Activated CD4-positive, alpha-beta T cell treated with anti-CD3 and anti-CD28 coated beads, Interleukin-2, amount 50 U/mL, for 48 hours (primary cell): ENCODE measurements around the gene COL11A2.

Experiments
- DNase-seq, 2 experiments: peaks; one replicate each; pipeline ENCODE4 v3.0.0-alpha.2; 2020

COL11A2 gene

DNA sequence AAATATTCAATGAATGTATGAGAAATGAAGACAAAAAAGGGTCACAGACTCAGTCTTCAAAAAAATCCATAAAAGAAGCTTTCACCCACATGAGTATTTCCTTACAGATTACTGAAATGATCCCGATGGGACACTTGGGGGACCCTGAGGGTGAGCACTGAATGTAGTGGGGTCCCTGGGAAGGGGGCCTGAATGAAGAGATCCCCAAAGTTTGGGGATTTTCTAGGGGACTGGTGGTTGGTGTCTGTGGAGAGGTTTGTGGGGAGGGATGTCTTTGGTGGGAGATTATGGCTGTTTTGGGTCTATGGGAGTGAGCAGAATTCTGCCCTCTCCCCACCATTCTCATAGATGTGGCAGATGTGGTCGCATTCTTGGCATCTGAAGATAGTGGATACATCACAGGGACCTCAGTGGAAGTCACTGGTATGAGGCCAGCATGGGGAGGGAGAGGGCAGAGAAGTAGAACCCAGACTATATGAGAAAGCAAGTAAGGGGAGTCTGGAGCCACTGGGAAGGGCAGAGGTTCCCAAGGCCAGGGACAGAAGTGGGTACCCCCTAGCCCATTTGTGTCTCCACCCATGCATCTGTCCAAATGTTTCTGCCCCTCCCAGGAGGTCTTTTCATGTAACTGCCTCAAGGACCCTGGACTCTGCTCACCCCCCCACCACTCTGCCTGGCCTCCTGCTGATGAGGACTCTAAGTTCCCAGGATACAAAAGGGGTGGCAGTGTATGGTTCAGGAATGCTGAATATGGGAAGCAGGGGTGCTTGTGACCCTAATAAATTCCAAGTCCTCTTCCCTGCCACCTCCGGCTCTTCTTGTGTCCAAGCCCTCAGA lies 14.0 kb upstream of the COL11A2 start:
- peak in 1 of 2 experiments; percentile 39 for DNase-seq

DNA sequence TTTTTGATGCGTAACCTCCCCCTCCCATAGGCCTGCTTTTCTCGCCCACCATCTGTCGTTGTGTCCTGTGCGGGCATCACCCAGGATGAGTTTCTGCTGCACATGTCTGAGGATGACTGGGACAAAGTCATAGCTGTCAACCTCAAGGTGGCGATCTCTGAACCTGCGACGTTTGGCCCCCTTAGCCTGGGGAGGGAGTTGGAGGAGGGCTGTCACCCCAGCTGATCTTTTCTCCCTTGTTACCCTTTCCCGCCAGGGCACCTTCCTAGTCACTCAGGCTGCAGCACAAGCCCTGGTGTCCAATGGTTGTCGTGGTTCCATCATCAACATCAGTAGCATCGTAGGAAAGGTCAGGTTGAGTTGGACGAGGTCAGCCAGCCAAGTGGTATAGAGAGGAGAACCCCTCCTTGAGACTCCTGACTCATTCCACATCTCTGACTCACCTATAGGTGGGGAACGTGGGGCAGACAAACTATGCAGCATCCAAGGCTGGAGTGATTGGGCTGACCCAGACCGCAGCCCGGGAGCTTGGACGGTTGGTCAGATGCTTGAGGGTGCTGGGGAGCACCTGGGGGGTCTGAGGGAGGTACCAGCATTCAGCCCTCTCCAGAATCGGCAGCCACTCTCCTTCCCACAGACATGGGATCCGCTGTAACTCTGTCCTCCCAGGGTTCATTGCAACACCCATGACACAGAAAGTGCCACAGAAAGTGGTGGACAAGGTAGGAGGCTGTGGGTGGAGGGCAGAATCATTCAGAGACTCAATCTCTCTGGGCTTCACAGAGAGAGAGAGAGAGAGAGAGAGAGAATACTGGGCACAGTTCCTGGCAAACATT lies 13.1 kb upstream of the COL11A2 start:
- DNase-seq: peak; percentile 66 to 76

DNA sequence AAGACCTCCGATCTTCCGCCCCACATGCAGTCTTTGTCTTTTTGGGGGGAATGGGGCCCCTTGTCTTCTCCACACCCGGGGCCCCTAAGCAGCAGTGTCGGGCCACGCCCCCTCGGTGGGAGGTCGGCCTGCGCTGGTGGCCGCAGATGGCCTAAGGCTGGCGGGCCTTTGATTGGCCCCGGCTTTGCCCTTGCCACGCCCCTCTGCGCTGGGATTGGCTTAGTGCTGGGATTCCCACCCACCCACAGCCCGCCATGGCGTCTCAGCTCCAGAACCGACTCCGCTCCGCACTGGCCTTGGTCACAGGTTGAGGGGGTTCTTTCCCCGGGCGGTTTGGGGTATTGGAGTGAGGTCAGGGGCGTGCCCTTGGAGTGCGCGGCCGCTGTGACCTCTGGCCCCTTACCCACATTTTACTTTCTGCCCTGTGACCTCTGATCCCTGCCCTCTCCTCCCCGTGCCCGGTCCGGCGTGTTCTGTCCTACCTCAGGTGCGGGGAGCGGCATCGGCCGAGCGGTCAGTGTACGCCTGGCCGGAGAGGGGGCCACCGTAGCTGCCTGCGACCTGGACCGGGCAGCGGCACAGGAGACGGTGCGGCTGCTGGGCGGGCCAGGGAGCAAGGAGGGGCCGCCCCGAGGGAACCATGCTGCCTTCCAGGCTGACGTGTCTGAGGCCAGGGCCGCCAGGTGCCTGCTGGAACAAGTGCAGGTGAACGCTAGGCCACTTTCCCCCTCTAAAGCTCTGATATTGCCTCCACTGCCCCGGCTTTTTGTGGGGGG lies 12.3 kb upstream of the COL11A2 start, which contains the start of gene HSD17B8:
Gene HSD17B8, plus strand, starts transcription at position 241 of the 776 bp plus-strand sequence. Its CDS starts 14 bp downstream, at position 255.
- DNase-seq: peak; percentile 96 to 98

DNA sequence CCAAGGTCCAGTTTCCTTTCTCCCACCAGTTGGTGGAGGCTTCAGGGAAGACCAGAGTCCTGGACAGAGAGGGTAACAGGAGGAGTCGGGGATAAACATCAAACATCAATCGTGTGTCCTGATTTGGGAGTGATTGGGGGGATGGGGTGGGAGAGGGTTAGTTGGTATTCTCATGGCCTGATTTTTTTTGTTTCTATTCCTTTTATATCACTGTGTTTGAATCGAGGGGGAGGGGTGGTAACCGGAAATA lies 11.8 kb upstream of the COL11A2 start:
- DNase-seq: no peak

DNA sequence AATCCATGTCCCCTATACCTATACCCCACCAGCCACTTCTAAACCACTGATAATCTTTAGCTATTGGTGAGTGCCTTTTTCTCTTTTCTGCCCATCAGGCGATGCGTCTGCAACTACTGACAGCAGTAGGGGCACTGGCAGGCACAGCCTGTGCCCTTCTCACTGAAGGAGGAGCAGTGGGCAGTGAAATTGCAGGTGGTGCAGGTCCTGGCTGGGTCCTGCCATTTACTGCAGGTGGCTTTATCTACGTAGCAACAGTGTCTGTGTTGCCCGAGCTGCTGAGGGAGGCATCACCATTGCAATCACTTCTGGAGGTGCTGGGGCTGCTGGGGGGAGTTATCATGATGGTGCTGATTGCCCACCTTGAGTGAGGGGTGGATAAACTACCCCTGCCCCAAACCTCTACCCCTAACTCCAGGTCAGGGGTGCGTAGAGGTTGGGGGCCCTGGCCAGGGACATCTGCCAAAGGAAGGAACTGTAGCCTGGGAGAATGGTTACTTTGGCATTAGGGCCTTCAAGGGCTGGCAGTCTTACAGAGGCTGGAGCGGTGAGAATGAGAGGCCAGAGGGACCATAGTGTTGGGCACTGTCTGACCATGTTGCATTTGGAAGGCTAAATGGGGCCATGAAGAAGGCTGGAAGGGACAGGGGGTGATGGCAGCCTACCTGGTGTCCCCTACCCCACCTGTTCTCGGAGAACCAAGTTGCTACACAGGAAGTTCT lies 11.3 kb upstream of the COL11A2 start:
- no peak for DNase-seq

DNA sequence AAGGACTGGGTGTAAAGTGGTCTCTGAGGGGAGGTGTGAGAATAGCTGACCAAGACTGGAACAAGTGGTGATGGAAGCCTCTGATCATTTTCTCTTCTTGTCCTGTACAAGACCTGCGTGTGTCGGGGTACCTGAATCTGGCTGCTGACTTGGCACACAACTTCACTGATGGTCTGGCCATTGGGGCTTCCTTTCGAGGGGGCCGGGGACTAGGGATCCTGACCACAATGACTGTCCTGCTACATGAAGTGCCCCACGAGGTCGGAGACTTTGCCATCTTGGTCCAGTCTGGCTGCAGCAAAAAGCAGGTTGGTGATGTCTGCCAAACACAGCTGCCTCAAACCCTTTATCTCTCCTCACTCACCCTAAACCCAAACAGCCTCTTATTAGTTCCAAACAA lies 10.5 kb upstream of the COL11A2 start:
- DNase-seq: no peak

DNA sequence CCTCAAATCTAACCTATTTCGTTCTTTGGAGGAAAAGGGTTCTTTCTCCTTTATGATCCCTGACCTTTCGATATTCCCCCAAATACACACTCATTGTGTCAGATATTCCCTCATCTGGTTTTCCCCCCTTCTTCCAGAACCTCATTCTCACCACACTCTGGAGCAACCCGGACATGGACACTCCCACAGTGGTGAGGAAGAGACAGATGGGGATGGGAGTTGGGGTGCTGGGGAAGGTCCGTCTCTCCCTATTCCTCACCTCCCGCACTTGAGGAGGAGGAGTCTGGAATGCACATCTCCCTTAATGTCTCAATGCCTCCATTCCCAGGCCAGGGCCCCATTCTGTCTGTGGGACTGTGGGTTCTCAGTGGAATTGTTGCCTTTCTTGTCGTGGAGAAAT lies 9.7 kb upstream of the COL11A2 start:
- no peak for DNase-seq

DNA sequence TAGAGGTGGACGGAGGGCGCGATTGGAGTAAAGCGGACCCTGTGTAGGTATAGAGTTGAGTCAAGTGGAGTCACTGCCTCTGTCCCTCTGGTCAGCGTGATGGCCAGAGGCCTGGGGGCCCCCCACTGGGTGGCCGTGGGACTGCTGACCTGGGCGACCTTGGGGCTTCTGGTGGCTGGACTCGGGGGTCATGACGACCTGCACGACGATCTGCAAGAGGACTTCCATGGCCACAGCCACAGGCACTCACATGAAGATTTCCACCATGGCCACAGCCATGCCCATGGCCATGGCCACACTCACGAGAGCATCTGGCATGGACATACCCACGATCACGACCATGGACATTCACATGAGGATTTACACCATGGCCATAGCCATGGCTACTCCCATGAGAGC lies 8.9 kb upstream of the COL11A2 start:
- no peak for DNase-seq

DNA sequence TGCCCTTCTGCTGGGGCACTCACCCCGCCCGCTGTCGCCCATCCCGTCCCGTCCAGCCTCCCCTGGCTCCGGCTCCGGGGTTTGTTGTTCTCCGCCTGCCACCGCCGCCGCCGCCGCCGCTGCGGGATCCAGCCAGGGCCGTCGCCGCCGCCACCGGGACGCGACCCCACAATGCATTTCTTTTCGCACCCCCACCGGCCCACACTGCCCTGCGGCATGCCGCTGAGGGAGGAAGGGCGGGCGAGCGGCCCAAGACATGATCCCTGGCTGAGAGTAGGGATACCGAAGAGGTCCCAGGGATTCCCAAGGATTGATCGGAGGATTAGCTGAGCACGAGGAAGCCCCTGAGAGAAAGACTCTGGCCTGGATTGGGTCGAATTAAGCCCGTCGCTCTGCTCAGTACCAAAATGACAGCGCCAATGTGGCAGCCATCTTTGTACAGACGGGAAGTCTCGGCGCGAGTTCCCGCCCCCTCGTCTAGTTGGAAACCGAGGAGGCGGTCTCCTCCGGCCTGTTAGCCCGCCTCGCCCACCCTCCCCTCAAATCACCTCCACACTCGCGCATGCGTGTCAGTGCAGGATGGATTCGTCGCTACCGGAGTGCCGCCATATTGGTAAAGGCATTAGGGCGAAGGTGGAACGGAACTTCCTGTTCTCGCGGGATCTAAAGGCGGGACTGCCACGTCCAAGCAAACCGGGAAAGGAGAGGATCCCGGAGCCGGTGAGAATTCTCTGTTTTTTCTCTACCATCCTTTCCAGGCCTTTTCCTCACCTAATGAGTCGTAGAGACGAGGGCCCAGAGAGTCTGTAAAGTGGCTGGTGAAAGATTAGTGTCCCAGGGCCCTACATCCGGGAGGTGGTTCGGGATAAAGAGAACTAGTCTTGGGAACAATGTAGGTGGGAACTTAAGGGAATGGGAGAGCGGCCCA lies 8.2 kb upstream of the COL11A2 start, which contains the start of the genes RXRB and SLC39A7:
Gene RXRB, minus strand, starts transcription at position 447 of the 928 bp plus-strand sequence. Its CDS starts 189 bp downstream, at position 258.
Gene SLC39A7, plus strand, starts transcription at position 649 of the 928 bp plus-strand sequence. CDS start 379 bp downstream, outside the sequence.
- DNase-seq: peak; percentile 99

DNA sequence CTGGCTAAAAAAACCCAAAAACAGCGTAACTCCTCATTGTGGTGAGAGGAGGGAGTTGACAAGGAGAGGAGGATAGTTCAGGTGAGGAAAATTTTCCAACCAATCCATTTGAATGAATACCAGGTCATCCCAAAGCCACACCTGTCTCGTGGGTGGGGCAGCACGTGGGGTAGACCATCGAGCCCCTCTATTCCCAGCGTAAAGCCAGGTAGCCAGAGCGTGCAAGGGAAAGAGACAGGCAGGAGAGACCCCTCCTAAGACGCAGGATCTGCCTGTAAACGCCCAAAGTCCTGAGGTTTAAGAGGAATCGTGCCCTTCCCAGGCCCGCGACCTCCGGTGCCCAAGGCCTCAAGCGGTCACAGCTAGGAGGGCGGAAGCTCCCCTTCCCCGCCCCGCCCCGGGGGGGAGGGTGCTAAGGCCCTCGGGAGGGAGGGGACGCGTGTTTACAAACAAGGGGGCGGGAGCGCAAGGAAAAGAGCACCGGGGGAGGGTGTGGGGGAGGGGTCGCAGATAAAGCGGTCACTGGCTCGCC lies 7.5 kb upstream of the COL11A2 start:
- DNase-seq: peak; percentile 80 to 85

DNA sequence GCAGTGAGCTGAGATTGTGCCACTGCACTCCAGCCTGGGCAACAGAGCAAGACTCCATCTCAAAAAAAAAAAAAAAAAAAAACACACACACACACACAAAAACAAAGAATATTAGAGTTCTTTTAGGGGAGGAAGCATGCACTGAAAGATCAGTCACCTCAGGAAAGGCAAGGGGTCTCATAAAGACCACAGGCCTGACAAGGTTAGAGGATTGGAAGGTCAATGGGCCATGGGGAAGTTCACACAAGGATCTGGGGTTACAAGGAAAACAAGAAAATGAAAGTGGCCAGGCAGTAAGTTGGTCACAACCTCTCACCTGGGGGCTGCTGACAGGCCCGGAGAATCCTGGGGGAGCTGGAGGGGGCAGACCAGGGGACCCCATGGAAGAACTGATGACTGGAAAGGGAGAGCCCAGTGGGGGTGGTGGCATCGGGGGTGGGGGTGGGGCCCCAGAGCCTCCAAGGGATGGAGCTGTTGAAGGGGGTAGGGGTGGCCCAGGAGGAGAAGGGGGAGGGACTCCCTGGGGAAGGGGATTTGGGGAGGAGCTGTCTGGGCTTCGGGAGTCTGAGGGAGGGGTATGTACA lies 6.7 kb upstream of the COL11A2 start:
- no peak for DNase-seq

DNA sequence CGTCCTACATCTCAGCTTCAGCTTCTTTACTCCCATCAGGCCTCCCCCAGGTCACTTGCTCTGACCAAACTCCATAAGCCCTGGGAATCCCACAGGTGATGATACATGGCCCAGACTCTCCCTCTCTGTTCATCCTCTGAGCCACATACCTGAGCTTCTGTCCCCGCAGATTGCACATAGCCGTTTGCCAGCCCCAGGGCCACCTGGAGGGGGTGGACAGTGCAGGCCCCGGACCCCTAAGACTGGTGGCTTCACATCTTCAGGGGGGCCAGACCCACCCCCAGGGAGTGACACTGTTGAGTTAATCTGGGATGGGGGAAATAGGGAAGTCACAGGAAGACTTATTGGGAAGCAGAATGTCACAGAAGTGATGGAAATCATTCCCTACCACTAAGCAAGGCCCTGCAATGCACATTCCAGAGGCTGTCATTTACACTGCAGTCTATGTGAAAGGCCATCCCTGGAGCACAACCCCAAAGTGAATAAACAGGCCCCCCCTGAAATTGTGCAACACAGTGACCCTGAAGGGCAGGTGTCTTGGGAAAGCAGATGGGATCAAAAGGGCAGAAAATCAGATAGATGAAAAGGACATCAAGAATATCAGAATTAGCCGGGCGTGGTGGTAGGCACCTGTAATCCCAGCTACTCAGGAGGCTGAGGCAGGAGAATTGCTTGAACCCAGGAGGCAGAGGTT lies 6.0 kb upstream of the COL11A2 start:
- no peak for DNase-seq

DNA sequence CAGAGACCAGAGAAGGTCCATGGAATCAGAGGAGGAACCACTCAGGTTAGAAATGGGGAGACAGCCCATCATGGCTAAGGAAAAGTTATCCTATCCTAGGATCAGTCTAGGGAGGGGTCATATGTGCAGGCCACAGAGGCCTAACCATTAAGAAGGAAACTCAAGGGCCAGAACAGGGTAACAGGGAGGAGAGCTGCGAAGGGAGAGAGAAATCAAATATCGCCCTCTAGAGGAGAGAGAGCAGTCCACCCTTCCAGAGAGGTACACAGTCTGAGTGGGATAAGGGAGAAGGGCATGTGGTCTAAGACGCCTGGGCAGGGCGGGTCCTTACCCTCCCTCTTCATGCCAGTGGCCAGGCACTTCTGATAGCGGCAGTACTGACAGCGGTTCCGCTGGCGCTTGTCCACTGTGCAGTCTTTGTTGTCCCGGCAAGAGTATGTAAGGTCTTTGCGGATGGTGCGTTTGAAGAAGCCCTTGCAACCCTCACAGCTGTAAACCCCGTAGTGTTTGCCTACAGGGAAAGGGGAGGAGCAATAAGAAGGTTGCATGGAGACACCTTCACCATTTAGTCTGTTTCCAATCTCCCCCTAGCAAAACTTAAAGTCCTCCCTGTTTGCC lies 5.3 kb upstream of the COL11A2 start:
- peak in 1 of 2 experiments; percentile 30 for DNase-seq

DNA sequence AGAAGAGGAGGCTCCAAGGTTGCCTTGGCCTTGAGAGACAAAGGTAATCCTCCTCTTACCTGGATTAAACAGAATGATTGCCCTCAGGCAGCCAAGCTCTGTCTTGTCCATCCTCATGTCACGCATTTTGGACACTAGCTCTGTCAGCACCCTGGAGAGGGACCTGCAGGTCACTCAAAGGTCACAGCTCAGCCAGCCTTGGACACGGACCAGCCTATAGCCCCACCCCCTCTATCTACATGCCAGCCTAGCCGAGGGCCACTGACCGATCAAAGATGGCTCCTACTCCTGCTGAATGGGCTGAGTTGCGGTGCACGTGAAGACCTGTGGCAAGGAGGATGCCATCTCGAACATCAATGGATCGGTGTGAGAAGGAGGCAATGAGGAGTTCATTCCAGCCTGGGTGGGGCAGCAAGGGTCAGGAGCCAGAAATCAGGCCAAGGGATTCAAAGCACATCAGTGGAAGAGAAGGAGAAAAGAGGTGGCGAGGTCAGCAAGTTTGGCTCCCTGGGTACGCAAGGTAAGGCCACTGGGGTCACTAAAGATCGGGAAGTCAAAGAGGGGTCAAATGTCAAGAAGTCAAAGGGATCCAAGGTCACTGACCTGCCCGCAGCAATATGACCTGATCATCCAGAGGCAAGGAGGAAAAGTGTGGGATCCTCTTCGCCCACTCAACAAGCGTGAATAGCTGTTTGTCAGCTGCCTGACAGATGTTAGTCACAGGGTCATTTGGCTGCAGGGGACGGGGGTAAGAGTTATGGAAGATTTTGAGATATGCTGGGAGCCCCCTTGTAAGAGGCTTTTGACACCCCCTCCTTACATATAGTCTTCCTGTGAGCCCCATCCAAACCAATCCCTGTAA lies 3.3 kb upstream of the COL11A2 start:
- no peak for DNase-seq

DNA sequence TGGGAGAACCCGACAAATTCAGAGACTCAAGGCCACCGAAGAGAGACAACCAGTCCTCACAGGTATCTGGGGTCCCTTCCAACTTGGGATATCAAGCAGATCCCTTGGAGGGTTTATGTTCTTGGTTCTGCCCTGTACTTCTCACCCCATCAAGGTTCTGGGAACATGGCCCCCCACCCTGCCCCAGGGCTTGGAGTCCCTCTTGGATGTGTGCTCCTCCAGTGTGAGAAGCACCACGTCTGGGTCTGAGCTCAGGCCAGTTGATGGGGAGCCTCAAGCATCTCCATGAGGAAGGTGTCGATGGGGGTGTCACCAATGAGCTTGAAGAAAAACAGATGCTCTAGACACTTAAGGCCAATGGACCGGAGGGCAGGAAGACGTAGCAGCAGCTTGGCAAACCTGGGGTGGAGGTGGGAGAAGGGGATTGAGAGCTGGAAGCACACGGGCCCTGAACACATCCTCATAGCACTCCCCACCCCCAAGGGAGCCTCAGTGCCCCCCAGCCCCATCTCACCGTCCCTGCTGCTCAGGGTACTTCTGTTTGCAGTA lies 2.2 kb upstream of the COL11A2 start:
- DNase-seq: no peak

DNA sequence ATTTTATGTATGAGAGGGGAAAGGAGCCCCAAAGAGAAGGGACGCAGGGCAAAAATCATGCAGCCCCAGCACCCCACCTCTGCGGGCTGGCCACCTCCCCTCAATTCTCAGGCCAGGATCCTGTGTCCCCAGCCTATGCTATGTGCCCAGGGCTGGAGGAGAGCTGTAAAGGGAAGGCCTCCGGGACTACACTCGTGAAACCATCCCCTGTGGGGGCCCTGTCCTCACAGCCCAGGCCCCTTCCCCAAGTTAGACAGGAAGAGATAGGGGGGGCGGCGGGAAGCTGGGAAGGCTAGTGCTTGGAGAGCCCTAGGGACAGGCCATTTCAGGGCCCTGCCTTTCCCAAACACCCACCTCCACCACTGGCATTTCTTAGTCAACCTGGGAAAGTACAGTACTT lies 1.4 kb upstream of the COL11A2 start:
- DNase-seq: no peak

DNA sequence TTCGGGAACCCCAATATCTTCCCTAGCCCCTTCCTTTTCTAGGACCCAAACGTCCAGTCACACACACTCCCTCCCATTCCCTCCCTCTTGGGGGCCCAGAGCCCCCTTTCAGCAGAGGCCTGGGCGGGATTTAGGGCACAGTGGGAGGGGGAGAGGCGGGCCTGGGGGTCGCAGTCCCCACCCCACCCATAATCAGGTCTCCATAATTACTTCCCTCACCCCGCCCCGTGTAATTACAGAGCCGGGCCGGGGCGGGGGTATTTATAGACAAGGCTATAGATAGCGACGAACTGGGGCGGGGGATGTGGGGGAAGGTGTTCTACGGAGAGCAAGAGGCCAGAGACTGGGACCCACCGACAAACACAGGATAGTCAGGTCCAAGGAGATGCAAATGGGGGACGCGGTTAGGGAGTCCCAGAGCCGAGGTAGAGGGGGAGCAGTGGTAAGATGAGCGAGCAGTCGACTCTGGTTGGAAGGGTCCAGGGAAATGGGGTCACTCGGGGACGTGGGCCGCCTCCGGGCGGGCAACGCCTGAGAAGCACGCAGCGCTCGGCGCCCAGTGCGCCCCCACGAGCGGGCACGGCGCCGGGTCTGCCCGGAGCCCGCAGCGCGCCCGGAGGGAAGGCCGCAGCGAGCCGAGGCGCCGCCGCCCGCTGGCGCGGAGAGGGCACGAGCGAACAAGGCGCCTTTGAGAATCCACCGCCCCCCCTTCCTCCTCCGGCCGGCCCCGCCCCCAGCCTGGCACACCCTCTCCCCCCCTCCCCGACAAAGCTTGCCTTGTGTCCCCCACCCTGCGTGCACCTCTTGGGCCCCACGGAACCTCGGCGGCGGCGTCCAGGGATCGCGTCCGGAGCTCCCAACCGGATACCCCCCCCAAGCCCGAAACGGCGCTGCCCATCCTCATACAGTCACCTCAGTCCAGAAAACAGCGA lies 670 bp upstream of the COL11A2 start:
- DNase-seq: peak in 1 of 2 experiments; percentile 30
